ENCODE data around the gene FAM81B. TPM values are rescaled to one million over a fixed set of nuclear protein-coding genes. Genes with fewer than 3 reads are reported as not detected.

The FAM81B gene
- total RNA-seq, 1 donor = not detected

DNA sequence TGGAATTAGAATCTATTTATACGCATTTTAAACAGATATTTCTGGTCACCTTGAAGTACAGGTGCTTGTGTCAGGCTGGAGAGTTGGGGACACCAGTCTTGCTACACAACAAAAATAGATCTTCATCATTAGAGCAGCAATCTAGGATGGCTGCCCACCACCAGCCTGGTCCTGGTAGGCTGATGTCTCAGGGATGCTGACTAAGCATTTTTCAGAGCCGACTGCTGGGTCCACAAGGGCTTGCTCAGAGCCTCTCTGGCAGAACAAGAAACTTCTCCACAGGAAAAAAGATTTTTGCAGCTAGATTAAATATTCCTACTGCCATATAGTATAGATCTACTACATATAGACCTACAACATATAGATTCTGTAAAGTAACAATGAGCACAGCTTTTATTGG is 12.0 kb upstream of the FAM81B start:
- Histone ChIP-seq H3K36me3 (ENCODE audit: insufficient read depth, low read length) (no peaks in the 10 kb centered on the region), H3K27ac (ENCODE audit: low read depth, low read length) (no peak overlapping the region), H4K20me1 (ENCODE audit: insufficient read depth, low read length) (no peaks in the 10 kb centered on the region), H2AFZ (ENCODE audit: low read length) (no peak overlapping the region), H3K4me3 (ENCODE audit: insufficient read depth, low read length) (no peak overlapping the region), H3K27me3 (ENCODE audit: insufficient read depth, low read length) (no peaks in the 10 kb centered on the region), H3K4me1 (ENCODE audit: insufficient read depth, low read length) (no peaks in the 10 kb centered on the region), H3K79me2 (ENCODE audit: insufficient read depth, low read length) (no peaks in the 10 kb centered on the region), H3K9me3 (ENCODE audit: low read depth, low read length) (no peaks in the 10 kb centered on the region), H3K4me2 (ENCODE audit: insufficient read depth, low read length) (no peak overlapping the region)
- TF ChIP-seq, protein P1, sequence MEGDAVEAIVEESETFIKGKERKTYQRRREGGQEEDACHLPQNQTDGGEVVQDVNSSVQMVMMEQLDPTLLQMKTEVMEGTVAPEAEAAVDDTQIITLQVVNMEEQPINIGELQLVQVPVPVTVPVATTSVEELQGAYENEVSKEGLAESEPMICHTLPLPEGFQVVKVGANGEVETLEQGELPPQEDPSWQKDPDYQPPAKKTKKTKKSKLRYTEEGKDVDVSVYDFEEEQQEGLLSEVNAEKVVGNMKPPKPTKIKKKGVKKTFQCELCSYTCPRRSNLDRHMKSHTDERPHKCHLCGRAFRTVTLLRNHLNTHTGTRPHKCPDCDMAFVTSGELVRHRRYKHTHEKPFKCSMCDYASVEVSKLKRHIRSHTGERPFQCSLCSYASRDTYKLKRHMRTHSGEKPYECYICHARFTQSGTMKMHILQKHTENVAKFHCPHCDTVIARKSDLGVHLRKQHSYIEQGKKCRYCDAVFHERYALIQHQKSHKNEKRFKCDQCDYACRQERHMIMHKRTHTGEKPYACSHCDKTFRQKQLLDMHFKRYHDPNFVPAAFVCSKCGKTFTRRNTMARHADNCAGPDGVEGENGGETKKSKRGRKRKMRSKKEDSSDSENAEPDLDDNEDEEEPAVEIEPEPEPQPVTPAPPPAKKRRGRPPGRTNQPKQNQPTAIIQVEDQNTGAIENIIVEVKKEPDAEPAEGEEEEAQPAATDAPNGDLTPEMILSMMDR (IDR thresholded peaks at IDR 0.05; ENCODE audit: extremely low read depth, low read depth, low read length) = no peak
- no peak for DNase-seq (ENCODE audit: insufficient read length, low spot score, missing footprints)

DNA sequence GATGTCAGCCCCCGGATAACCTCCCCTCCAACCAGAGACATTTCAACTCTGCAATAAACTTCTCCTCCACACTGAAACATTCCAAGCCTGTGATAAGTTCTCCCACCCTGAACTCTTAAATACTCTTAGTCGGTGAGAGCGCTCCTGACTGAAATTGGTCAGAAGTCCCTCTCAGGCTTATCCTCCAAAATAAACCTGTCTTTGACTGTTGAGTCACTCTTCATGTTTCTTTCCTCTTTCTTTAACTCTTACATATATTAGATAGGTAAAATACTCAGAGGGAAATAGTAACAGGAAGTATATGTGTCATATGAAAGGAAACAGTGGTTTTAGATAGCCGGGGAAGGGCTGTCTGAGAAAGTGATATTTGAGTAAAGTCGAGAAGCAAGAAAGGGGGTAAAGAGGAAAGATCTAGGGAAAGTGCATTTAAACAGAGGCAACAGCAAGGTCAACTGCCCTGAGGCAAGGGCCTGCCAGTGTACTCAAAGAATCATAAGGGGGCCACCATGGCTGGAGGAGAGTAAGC is 11.0 kb upstream of the FAM81B start:
- H3K27ac ChIP-seq (ENCODE audit: low read depth, low read length) = no peak overlapping the region

DNA sequence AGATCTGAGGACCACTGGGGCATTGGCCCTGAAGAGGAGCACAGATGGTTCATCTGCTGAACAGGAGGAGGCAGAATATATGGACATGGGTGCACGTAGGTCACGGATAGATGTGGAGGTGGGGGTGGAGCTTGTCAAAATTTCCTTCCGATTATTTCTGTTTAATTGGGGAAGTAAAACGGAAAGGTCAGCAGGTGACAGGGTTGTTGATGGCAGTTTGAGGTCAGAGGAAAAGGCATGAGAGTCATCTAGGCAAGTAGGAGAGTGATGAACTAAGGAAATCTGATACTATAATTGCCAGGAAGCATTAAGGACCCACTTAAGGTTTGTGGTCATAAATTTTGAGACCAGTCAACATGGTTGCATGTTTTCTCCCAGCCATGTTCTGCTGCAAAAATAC is 8.4 kb upstream of the FAM81B start:
- no peak overlapping the region for H3K27ac ChIP-seq (ENCODE audit: low read depth, low read length)
- H2AFZ ChIP-seq (ENCODE audit: low read length) = no peak overlapping the region
- no peaks in the 10 kb centered on the region for H4K20me1 ChIP-seq (ENCODE audit: insufficient read depth, low read length)
- H3K4me2 ChIP-seq (ENCODE audit: insufficient read depth, low read length) = no peak overlapping the region
- H3K36me3 ChIP-seq (ENCODE audit: insufficient read depth, low read length) = no peaks in the 10 kb centered on the region
- DNase-seq (ENCODE audit: insufficient read length, low spot score, missing footprints) = no peak
- no peaks in the 10 kb centered on the region for H3K27me3 ChIP-seq (ENCODE audit: insufficient read depth, low read length)
- TF ChIP-seq, protein P1 (IDR thresholded peaks at IDR 0.05; ENCODE audit: extremely low read depth, low read depth, low read length) = no peak
- H3K79me2 ChIP-seq (ENCODE audit: insufficient read depth, low read length) = no peaks in the 10 kb centered on the region
- H3K4me1 ChIP-seq (ENCODE audit: insufficient read depth, low read length) = no peaks in the 10 kb centered on the region
- no peak overlapping the region for H3K4me3 ChIP-seq (ENCODE audit: insufficient read depth, low read length)
- no peaks in the 10 kb centered on the region for H3K9me3 ChIP-seq (ENCODE audit: low read depth, low read length)

More for the DNA sequence above, 11.0 kb upstream of the FAM81B start:
- H3K4me2 ChIP-seq (ENCODE audit: insufficient read depth, low read length) = no peak overlapping the region
- H3K27me3 ChIP-seq (ENCODE audit: insufficient read depth, low read length) = no peaks in the 10 kb centered on the region
- no peak for DNase-seq (ENCODE audit: insufficient read length, low spot score, missing footprints)
- H4K20me1 ChIP-seq (ENCODE audit: insufficient read depth, low read length) = no peaks in the 10 kb centered on the region
- H3K36me3 ChIP-seq (ENCODE audit: insufficient read depth, low read length) = no peaks in the 10 kb centered on the region
- TF ChIP-seq, protein P1 (IDR thresholded peaks at IDR 0.05; ENCODE audit: extremely low read depth, low read depth, low read length) = no peak
- no peaks in the 10 kb centered on the region for H3K9me3 ChIP-seq (ENCODE audit: low read depth, low read length)
- H2AFZ ChIP-seq (ENCODE audit: low read length) = no peak overlapping the region
- H3K4me3 ChIP-seq (ENCODE audit: insufficient read depth, low read length) = no peak overlapping the region
- H3K79me2 ChIP-seq (ENCODE audit: insufficient read depth, low read length) = no peaks in the 10 kb centered on the region
- H3K4me1 ChIP-seq (ENCODE audit: insufficient read depth, low read length) = no peaks in the 10 kb centered on the region

DNA sequence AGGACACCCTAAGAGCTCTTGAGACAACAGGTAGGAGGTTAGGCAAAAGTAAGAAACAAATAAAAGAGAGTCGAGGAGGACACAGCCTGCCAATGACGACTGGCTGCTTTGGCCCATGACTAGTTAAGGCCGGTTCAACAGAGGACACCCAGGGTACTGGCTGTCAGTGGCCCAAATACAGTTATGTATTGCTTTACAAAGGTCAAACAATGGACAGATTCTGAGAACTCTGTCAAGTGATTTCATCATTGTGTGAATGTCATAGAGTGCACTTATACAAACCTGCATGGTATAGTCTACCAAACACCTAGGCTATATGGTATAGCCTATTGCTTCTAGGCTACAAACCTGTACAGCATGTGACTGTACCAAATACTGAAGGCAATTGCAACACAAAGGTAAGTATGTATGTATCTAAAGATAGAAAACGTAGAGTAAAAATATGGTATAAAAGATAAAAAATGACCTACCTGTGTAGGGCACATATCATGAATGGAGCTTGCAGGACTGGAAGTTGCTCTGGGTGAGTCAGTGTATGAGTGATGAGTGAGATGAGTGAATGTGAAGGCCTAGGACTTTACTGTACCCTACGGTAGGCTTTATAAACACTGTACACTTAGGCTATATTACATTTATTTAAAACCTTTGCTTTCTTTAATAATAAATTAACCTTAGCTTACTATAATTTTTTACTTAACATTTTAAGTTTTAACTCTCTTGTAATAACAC is 6.5 kb upstream of the FAM81B start:
- Histone ChIP-seq H2AFZ (ENCODE audit: low read length) (no peak overlapping the region), H3K9me3 (ENCODE audit: low read depth, low read length) (no peaks in the 10 kb centered on the region), H3K4me3 (ENCODE audit: insufficient read depth, low read length) (no peak overlapping the region), H3K36me3 (ENCODE audit: insufficient read depth, low read length) (no peaks in the 10 kb centered on the region), H3K4me1 (ENCODE audit: insufficient read depth, low read length) (no peaks in the 10 kb centered on the region), H3K27ac (ENCODE audit: low read depth, low read length) (no peak overlapping the region), H3K79me2 (ENCODE audit: insufficient read depth, low read length) (no peaks in the 10 kb centered on the region), H3K27me3 (ENCODE audit: insufficient read depth, low read length) (no peaks in the 10 kb centered on the region), H3K4me2 (ENCODE audit: insufficient read depth, low read length) (no peak overlapping the region), H4K20me1 (ENCODE audit: insufficient read depth, low read length) (no peaks in the 10 kb centered on the region)
- TF ChIP-seq, protein P1 (IDR thresholded peaks at IDR 0.05; ENCODE audit: extremely low read depth, low read depth, low read length) = no peak
- no peak for DNase-seq (ENCODE audit: insufficient read length, low spot score, missing footprints)
